Subcutaneous abdominal adipose tissue (tissue), 5 donors: ENCODE measurements around the gene STXBP5L.
"Not testable (repeated sequence)": the region's sequence is repeated elsewhere in the genome, so short reads cannot be mapped to it uniquely, and the experiment has no call there.

Experiments
- H3K27ac ChIP-seq: one replicate; pipeline ENCODE4 v1.7.0; 2013; ENCODE audit warnings: low read depth, mild to moderate bottlenecking, inconsistent platforms, low read length, moderate library complexity
- H3K27me3 ChIP-seq, 5 donors: one replicate each; pipeline ENCODE4 v1.7.0; 2013; ENCODE audit warnings: low read length in 5 of 5, inconsistent platforms in 1 of 5; ENCODE audit not compliant: control insufficient read depth in 5 of 5, insufficient read depth in 4 of 5
- H3K36me3 ChIP-seq, 5 donors: one replicate each; pipeline ENCODE4 v1.7.0; 2013; ENCODE audit warnings: low read length in 5 of 5; ENCODE audit not compliant: control insufficient read depth in 5 of 5, insufficient read depth in 5 of 5
- H3K4me1 ChIP-seq, 5 donors: one replicate each; pipeline ENCODE4 v1.7.0; 2013; ENCODE audit warnings: low read length in 5 of 5, mild to moderate bottlenecking in 3 of 5, moderate library complexity in 1 of 5; ENCODE audit not compliant: control insufficient read depth in 5 of 5, insufficient read depth in 5 of 5
- H3K4me3 ChIP-seq, 5 donors: one replicate each; pipeline ENCODE4 v1.7.0; 2013; ENCODE audit warnings: low read length in 5 of 5, low read depth in 1 of 5
- H3K9ac ChIP-seq, 5 donors: one replicate each; pipeline ENCODE4 v1.7.0; 2013; ENCODE audit warnings: low read length in 5 of 5, mild to moderate bottlenecking in 4 of 5, moderate library complexity in 3 of 5
- H3K9me3 ChIP-seq, 5 donors: one replicate each; pipeline ENCODE4 v1.7.0; 2013; ENCODE audit warnings: low read length in 5 of 5; ENCODE audit not compliant: control insufficient read depth in 5 of 5
- donor health status: healthy.
- donor health status: healthy.
- donor health status: healthy.
- donor health status: healthy.
- donor health status: healthy.

Gene STXBP5L

GRCh38 chr3:121111086-121111485 is 203.1 kb downstream of the STXBP5L start:
- H3K27me3 ChIP-seq, H3K36me3 ChIP-seq, H3K9me3 ChIP-seq, H3K4me1 ChIP-seq, H3K9ac ChIP-seq, H3K4me3 ChIP-seq, H3K27ac ChIP-seq: not testable (repeated sequence)

- H3K27me3 ChIP-seq = no peaks in the 10 kb centered on the region
- peaks cover 0 to 3% (median 0%) of the 10 kb centered on the region in 5 donors for H3K9me3 ChIP-seq
- H3K4me3 ChIP-seq = no peak overlapping the region
- no peak overlapping the region for H3K9ac ChIP-seq
- no peak overlapping the region for H3K27ac ChIP-seq
- no peaks in the 10 kb centered on the region for H3K4me1 ChIP-seq
- H3K36me3 ChIP-seq = no peaks in the 10 kb centered on the region
Observed at GRCh38 chr3:121111914-121112612, 204.1 kb downstream of the STXBP5L start.

- no peaks in the 10 kb centered on the region for H3K27me3 ChIP-seq
- no peak overlapping the region for H3K4me3 ChIP-seq
- no peak overlapping the region for H3K27ac ChIP-seq
- no peaks in the 10 kb centered on the region for H3K36me3 ChIP-seq
- no peaks in the 10 kb centered on the region for H3K4me1 ChIP-seq
- no peaks in the 10 kb centered on the region for H3K9me3 ChIP-seq
- no peak overlapping the region for H3K9ac ChIP-seq
Observed at GRCh38 chr3:121126033-121126706, 218.2 kb downstream of the STXBP5L start.

GRCh38 chr3:121126707-121127035 is 218.7 kb downstream of the STXBP5L start:
- Histone ChIP-seq H3K36me3 (no peaks in the 10 kb centered on the region), H3K9me3 (no peaks in the 10 kb centered on the region), H3K4me3 (no peak overlapping the region), H3K9ac (no peak overlapping the region), H3K27ac (no peak overlapping the region), H3K27me3 (no peaks in the 10 kb centered on the region), H3K4me1 (no peaks in the 10 kb centered on the region)

GRCh38 chr3:121152573-121152972 is 244.6 kb downstream of the STXBP5L start:
- H3K9me3 ChIP-seq = peaks cover 0 to 3% (median 0%) of the 10 kb centered on the region in 5 donors
- H3K27me3 ChIP-seq = no peaks in the 10 kb centered on the region
- no peak overlapping the region for H3K9ac ChIP-seq
- no peak overlapping the region for H3K27ac ChIP-seq
- no peaks in the 10 kb centered on the region for H3K36me3 ChIP-seq
- no peaks in the 10 kb centered on the region for H3K4me1 ChIP-seq
- no peak overlapping the region for H3K4me3 ChIP-seq

- H3K27me3 ChIP-seq = no peaks in the 10 kb centered on the region
- no peak overlapping the region for H3K27ac ChIP-seq
- no peaks in the 10 kb centered on the region for H3K4me1 ChIP-seq
- no peaks in the 10 kb centered on the region for H3K9me3 ChIP-seq
- no peak overlapping the region for H3K9ac ChIP-seq
- H3K36me3 ChIP-seq = no peaks in the 10 kb centered on the region
- H3K4me3 ChIP-seq = no peak overlapping the region
Observed at GRCh38 chr3:121153851-121154250, 245.8 kb downstream of the STXBP5L start.

- no peaks in the 10 kb centered on the region for H3K27me3 ChIP-seq
- no peak overlapping the region for H3K4me3 ChIP-seq
- no peak overlapping the region for H3K9ac ChIP-seq
- no peaks in the 10 kb centered on the region for H3K36me3 ChIP-seq
- H3K4me1 ChIP-seq = no peaks in the 10 kb centered on the region
- H3K9me3 ChIP-seq = no peaks in the 10 kb centered on the region
- no peak overlapping the region for H3K27ac ChIP-seq
Observed at GRCh38 chr3:121155028-121155427, 247.0 kb downstream of the STXBP5L start.

GRCh38 chr3:121165397-121165837 is 257.4 kb downstream of the STXBP5L start:
- no peak overlapping the region for H3K27ac ChIP-seq

GRCh38 chr3:121167374-121168139 is 259.6 kb downstream of the STXBP5L start:
- H3K27ac ChIP-seq = no peak overlapping the region
- H3K9ac ChIP-seq = no peak overlapping the region
- no peaks in the 10 kb centered on the region for H3K27me3 ChIP-seq
- no peaks in the 10 kb centered on the region for H3K4me1 ChIP-seq
- peaks cover 0 to 4% (median 0%) of the 10 kb centered on the region in 5 donors for H3K9me3 ChIP-seq
- H3K4me3 ChIP-seq = no peak overlapping the region
- H3K36me3 ChIP-seq = no peaks in the 10 kb centered on the region

More at GRCh38 chr3:121165397-121165837, 257.4 kb downstream of the STXBP5L start:
- no peak overlapping the region for H3K9ac ChIP-seq
- H3K36me3 ChIP-seq = no peaks in the 10 kb centered on the region
- H3K27me3 ChIP-seq = no peaks in the 10 kb centered on the region
- no peaks in the 10 kb centered on the region for H3K9me3 ChIP-seq
- no peaks in the 10 kb centered on the region for H3K4me1 ChIP-seq
- H3K4me3 ChIP-seq = no peak overlapping the region

- H3K27me3 ChIP-seq = no peaks in the 10 kb centered on the region
- peaks cover 0 to 5% (median 0%) of the 10 kb centered on the region in 5 donors for H3K4me1 ChIP-seq
- H3K9ac ChIP-seq = no peak overlapping the region
- no peaks in the 10 kb centered on the region for H3K36me3 ChIP-seq
- no peak overlapping the region for H3K27ac ChIP-seq
- H3K9me3 ChIP-seq = peaks cover 0 to 5% (median 0%) of the 10 kb centered on the region in 5 donors
- H3K4me3 ChIP-seq = no peak overlapping the region
Observed at GRCh38 chr3:121175083-121175482, 267.1 kb downstream of the STXBP5L start.
